Loucy (cell line): ENCODE results near the gene MRM2.

Experiments
- EZH2phosphoT487 ChIP-seq: fragments of 200-600 bp; IDR thresholded peaks from 2 replicates; pipeline ENCODE4 v1.6.1; 2018; ENCODE audit warnings: antibody characterized with exemption, mild to moderate bottlenecking, moderate library complexity, borderline replicate concordance
- TF ChIP-seq, protein P1 (sequence below): fragments of 200-600 bp; sonication (generic); conservative IDR thresholded peaks from 2 replicates; pipeline ENCODE4 v1.5.1; 2014; ENCODE audit warnings: mild to moderate bottlenecking, antibody characterized with exemption, low read length

DNA sequence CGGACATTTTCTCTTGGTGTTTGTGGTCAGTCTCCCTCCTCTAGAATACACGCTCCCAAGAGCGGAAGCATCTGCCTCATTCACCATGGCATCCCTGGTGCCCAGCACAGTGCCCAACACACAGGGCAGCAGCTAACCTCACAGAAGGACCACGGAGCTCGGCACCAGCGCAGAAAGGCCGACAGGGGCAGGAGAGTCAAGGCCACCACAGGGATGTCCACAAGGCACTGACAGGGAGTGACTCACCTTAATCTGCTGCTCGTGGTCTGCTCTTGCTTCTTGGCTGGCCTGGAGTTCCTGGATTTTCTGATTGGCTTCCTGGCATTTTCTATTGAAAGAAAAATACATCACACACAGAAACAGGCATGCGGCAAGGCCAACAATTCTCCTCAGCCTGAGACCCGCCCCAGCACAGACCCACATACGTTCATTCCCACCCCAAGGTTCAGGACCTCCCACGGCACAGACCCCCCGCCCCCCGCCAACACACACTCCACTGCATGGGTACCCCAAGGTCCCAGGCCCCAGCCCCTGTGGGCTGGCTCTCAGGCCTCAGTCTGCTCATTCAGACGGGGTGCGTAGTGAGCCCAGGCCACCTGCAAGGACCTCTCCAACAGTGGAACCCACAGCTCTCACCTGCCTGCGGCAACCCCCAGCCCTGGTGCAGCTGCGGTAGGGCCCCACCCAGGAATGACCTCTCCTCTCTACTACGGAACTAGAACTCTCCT, 24.1 kb downstream of the MRM2 start:
- TF ChIP-seq, protein P1, sequence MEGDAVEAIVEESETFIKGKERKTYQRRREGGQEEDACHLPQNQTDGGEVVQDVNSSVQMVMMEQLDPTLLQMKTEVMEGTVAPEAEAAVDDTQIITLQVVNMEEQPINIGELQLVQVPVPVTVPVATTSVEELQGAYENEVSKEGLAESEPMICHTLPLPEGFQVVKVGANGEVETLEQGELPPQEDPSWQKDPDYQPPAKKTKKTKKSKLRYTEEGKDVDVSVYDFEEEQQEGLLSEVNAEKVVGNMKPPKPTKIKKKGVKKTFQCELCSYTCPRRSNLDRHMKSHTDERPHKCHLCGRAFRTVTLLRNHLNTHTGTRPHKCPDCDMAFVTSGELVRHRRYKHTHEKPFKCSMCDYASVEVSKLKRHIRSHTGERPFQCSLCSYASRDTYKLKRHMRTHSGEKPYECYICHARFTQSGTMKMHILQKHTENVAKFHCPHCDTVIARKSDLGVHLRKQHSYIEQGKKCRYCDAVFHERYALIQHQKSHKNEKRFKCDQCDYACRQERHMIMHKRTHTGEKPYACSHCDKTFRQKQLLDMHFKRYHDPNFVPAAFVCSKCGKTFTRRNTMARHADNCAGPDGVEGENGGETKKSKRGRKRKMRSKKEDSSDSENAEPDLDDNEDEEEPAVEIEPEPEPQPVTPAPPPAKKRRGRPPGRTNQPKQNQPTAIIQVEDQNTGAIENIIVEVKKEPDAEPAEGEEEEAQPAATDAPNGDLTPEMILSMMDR, result no peak
- no peak for TF ChIP-seq EZH2phosphoT487
